ENCODE measurements around the gene IST1. TPM values are rescaled to one million over a fixed set of nuclear protein-coding genes. Genes with fewer than 3 reads are reported as not detected.
A peak's percentile ranks its signal among the peaks of the same experiment; 100 is the strongest.

Gene IST1
- total and polyA plus RNA-seq, 3 experiments from 2014 or later = 144 to 177 (median 172) TPM

- peaks cover 5% of the 10 kb centered on the region for H3K36me3 ChIP-seq (ENCODE audit: insufficient read depth, low read length)
- Mint-ChIP-seq H3K9me3 (no peaks in the 10 kb centered on the region), H3K27ac (peak overlapping the region in 2 of 8 donors; percentile 43 to 66), H3K36me3 (peaks cover 0 to 50% (median 6%) of the 10 kb centered on the region in 3 donors), H3K4me3 (peak overlapping the region in 3 of 7 donors; percentile 20 to 45 (median 44)), H3K4me1 (peaks cover 75 to 91% (median 88%) of the 10 kb centered on the region in 3 donors), H3K27me3 (no peaks in the 10 kb centered on the region)
- H3K27ac ChIP-seq (ENCODE audit: low read depth, low read length) = no peak overlapping the region
- ChIA-PET CTCF (interaction anchor here (0.8 kb wide), 1 partner anchor 17 kb away, joined by 3 read pairs; no protein-coding TSS in a partner anchor), POLR2A (no interaction called here)
- H3K9me3 ChIP-seq (ENCODE audit: low read length) = no peaks in the 10 kb centered on the region
- H3K27me3 ChIP-seq (ENCODE audit: insufficient read depth, low read length, poor library complexity, severe bottlenecking) = no peaks in the 10 kb centered on the region
- no peak overlapping the region for H3K4me3 ChIP-seq (ENCODE audit: low read length)
- no peak for DNase-seq
- peaks cover 58% of the 10 kb centered on the region for H3K4me1 ChIP-seq (ENCODE audit: insufficient read depth, low read length)
These were observed 15.8 kb downstream of the IST1 start for GRCh38 chr16:71911121-71911520.

- Mint-ChIP-seq H3K36me3 (peaks cover 3 to 61% (median 10%) of the 10 kb centered on the region in 3 donors), H3K9me3 (no peaks in the 10 kb centered on the region), H3K27ac (peak overlapping the region in 5 of 8 donors; percentile 14 to 59 (median 37)), H3K4me1 (peaks cover 75 to 91% (median 90%) of the 10 kb centered on the region in 3 donors), H3K4me3 (peak overlapping the region in 2 of 7 donors; percentile 14 to 45), H3K27me3 (no peaks in the 10 kb centered on the region)
- Histone ChIP-seq H3K27me3 (ENCODE audit: insufficient read depth, low read length, poor library complexity, severe bottlenecking) (no peaks in the 10 kb centered on the region), H3K27ac (ENCODE audit: low read depth, low read length) (no peak overlapping the region), H3K36me3 (ENCODE audit: insufficient read depth, low read length) (peaks cover 16% of the 10 kb centered on the region), H3K4me3 (ENCODE audit: low read length) (no peak overlapping the region), H3K9me3 (ENCODE audit: low read length) (no peaks in the 10 kb centered on the region), H3K4me1 (ENCODE audit: insufficient read depth, low read length) (peaks cover 46% of the 10 kb centered on the region)
- DNase-seq = no peak
- ChIA-PET POLR2A (interaction anchor here (0.6 kb wide), 1 partner anchor 13 kb away, joined by 3 read pairs; no protein-coding TSS in a partner anchor), CTCF (no interaction called here)
These were observed 17.4 kb downstream of the IST1 start for GRCh38 chr16:71912534-71913275.

- peaks cover 35% of the 10 kb centered on the region for H3K4me1 ChIP-seq (ENCODE audit: insufficient read depth, low read length)
- peaks cover 31% of the 10 kb centered on the region for H3K36me3 ChIP-seq (ENCODE audit: insufficient read depth, low read length)
- POLR2A ChIA-PET = no interaction called here
- Mint-ChIP-seq H3K4me3 (peak overlapping the region in 2 of 7 donors; percentile 4 to 25), H3K4me1 (peaks cover 65 to 82% (median 79%) of the 10 kb centered on the region in 3 donors), H3K36me3 (peaks cover 21 to 67% (median 23%) of the 10 kb centered on the region in 3 donors), H3K9me3 (no peaks in the 10 kb centered on the region), H3K27ac (peak overlapping the region in 5 of 8 donors; percentile 18 to 70 (median 21)), H3K27me3 (no peaks in the 10 kb centered on the region)
- no peak for DNase-seq
- no peaks in the 10 kb centered on the region for H3K9me3 ChIP-seq (ENCODE audit: low read length)
- H3K27me3 ChIP-seq (ENCODE audit: insufficient read depth, low read length, poor library complexity, severe bottlenecking) = no peaks in the 10 kb centered on the region
- CTCF ChIA-PET = no interaction called here
- no peak overlapping the region for H3K4me3 ChIP-seq (ENCODE audit: low read length)
- H3K27ac ChIP-seq (ENCODE audit: low read depth, low read length) = no peak overlapping the region
These were observed 19.5 kb downstream of the IST1 start for GRCh38 chr16:71914802-71915201.

- peak overlapping the region in 6 of 8 donors; percentile 16 to 74 (median 45) for H3K27ac Mint-ChIP-seq
- peaks cover 36% of the 10 kb centered on the region for H3K36me3 ChIP-seq (ENCODE audit: insufficient read depth, low read length)
- DNase-seq = no peak
These were observed 20.0 kb downstream of the IST1 start for GRCh38 chr16:71915350-71915749.

GRCh38 chr16:71916397-71916920 is 21.1 kb downstream of the IST1 start:
- no peak overlapping the region for H3K4me3 ChIP-seq (ENCODE audit: low read length)
- H3K36me3 Mint-ChIP-seq = peaks cover 21 to 81% (median 33%) of the 10 kb centered on the region in 3 donors
- DNase-seq = no peak
- ChIA-PET POLR2A (interaction anchor here (0.7 kb wide), 1 partner anchor 236 kb away, joined by 3 read pairs; no protein-coding TSS in a partner anchor), CTCF (interaction anchor here (1.6 kb wide), 1 partner anchor 45 kb away, joined by 4 read pairs; no protein-coding TSS in a partner anchor)
- H3K9me3 Mint-ChIP-seq = no peaks in the 10 kb centered on the region
- H3K27ac ChIP-seq (ENCODE audit: low read depth, low read length) = no peak overlapping the region
- H3K4me3 Mint-ChIP-seq = no peak overlapping the region
- H3K27me3 Mint-ChIP-seq = no peaks in the 10 kb centered on the region
- H3K36me3 ChIP-seq (ENCODE audit: insufficient read depth, low read length) = peaks cover 47% of the 10 kb centered on the region
- no peaks in the 10 kb centered on the region for H3K27me3 ChIP-seq (ENCODE audit: insufficient read depth, low read length, poor library complexity, severe bottlenecking)
- H3K27ac Mint-ChIP-seq = peak overlapping the region in 2 of 8 donors; percentile 10 to 64
- no peaks in the 10 kb centered on the region for H3K9me3 ChIP-seq (ENCODE audit: low read length)
- peaks cover 22% of the 10 kb centered on the region for H3K4me1 ChIP-seq (ENCODE audit: insufficient read depth, low read length)
- H3K4me1 Mint-ChIP-seq = peaks cover 53 to 69% (median 68%) of the 10 kb centered on the region in 3 donors

More at GRCh38 chr16:71915350-71915749, 20.0 kb downstream of the IST1 start:
- Mint-ChIP-seq H3K4me3 (peak overlapping the region in 2 of 7 donors; percentile 12 to 17), H3K27me3 (no peaks in the 10 kb centered on the region), H3K9me3 (no peaks in the 10 kb centered on the region), H3K36me3 (peaks cover 21 to 72% (median 27%) of the 10 kb centered on the region in 3 donors), H3K4me1 (peaks cover 61 to 79% (median 78%) of the 10 kb centered on the region in 3 donors)
- no peak overlapping the region for H3K27ac ChIP-seq (ENCODE audit: low read depth, low read length)
- H3K27me3 ChIP-seq (ENCODE audit: insufficient read depth, low read length, poor library complexity, severe bottlenecking) = no peaks in the 10 kb centered on the region
- ChIA-PET CTCF (interaction anchor here (1.6 kb wide), 1 partner anchor 46 kb away, joined by 4 read pairs; no protein-coding TSS in a partner anchor), POLR2A (no interaction called here)
- no peak overlapping the region for H3K4me3 ChIP-seq (ENCODE audit: low read length)
- H3K4me1 ChIP-seq (ENCODE audit: insufficient read depth, low read length) = peaks cover 31% of the 10 kb centered on the region
- no peaks in the 10 kb centered on the region for H3K9me3 ChIP-seq (ENCODE audit: low read length)

- DNase-seq = no peak
- Histone ChIP-seq H3K4me3 (ENCODE audit: low read length) (no peak overlapping the region), H3K36me3 (ENCODE audit: insufficient read depth, low read length) (peaks cover 60% of the 10 kb centered on the region), H3K9me3 (ENCODE audit: low read length) (no peaks in the 10 kb centered on the region), H3K27me3 (ENCODE audit: insufficient read depth, low read length, poor library complexity, severe bottlenecking) (no peaks in the 10 kb centered on the region), H3K27ac (ENCODE audit: low read depth, low read length) (no peak overlapping the region), H3K4me1 (ENCODE audit: insufficient read depth, low read length) (peaks cover 19% of the 10 kb centered on the region)
- H3K4me3 Mint-ChIP-seq = no peak overlapping the region
- H3K27ac Mint-ChIP-seq = no peak overlapping the region
- POLR2A ChIA-PET = no interaction called here
- peaks cover 43 to 56% (median 56%) of the 10 kb centered on the region in 3 donors for H3K4me1 Mint-ChIP-seq
- no peaks in the 10 kb centered on the region for H3K27me3 Mint-ChIP-seq
- CTCF ChIA-PET = interaction anchor here (0.9 to 1.2 kb wide), 2 partner anchors 36 to 44 kb away, joined by 3 to 4 read pairs; no protein-coding TSS in a partner anchor
- peaks cover 24 to 85% (median 37%) of the 10 kb centered on the region in 3 donors for H3K36me3 Mint-ChIP-seq
- H3K9me3 Mint-ChIP-seq = no peaks in the 10 kb centered on the region
These were observed 22.6 kb downstream of the IST1 start for GRCh38 chr16:71917900-71918299.

GRCh38 chr16:71919035-71919434 is 23.7 kb downstream of the IST1 start:
- H3K27me3 ChIP-seq (ENCODE audit: insufficient read depth, low read length, poor library complexity, severe bottlenecking) = no peaks in the 10 kb centered on the region
- H3K4me3 ChIP-seq (ENCODE audit: low read length) = no peak overlapping the region
- Mint-ChIP-seq H3K4me3 (no peak overlapping the region), H3K9me3 (no peaks in the 10 kb centered on the region), H3K36me3 (peaks cover 24 to 92% (median 43%) of the 10 kb centered on the region in 3 donors), H3K27me3 (no peaks in the 10 kb centered on the region), H3K27ac (peak overlapping the region in 2 of 8 donors; percentile 12 to 88), H3K4me1 (peaks cover 35 to 52% (median 48%) of the 10 kb centered on the region in 3 donors)
- POLR2A ChIA-PET = no interaction called here
- H3K27ac ChIP-seq (ENCODE audit: low read depth, low read length) = no peak overlapping the region
- no peak for DNase-seq
- H3K4me1 ChIP-seq (ENCODE audit: insufficient read depth, low read length) = peaks cover 13% of the 10 kb centered on the region
- peaks cover 70% of the 10 kb centered on the region for H3K36me3 ChIP-seq (ENCODE audit: insufficient read depth, low read length)
- CTCF ChIA-PET = no interaction called here
- no peaks in the 10 kb centered on the region for H3K9me3 ChIP-seq (ENCODE audit: low read length)

- ChIA-PET CTCF (no interaction called here), POLR2A (no interaction called here)
- H3K27me3 Mint-ChIP-seq = no peaks in the 10 kb centered on the region
- Histone ChIP-seq H3K27me3 (ENCODE audit: insufficient read depth, low read length, poor library complexity, severe bottlenecking) (no peaks in the 10 kb centered on the region), H3K4me3 (ENCODE audit: low read length) (no peak overlapping the region), H3K27ac (ENCODE audit: low read depth, low read length) (no peak overlapping the region), H3K4me1 (ENCODE audit: insufficient read depth, low read length) (peaks cover 4% of the 10 kb centered on the region), H3K36me3 (ENCODE audit: insufficient read depth, low read length) (peaks cover 73% of the 10 kb centered on the region), H3K9me3 (ENCODE audit: low read length) (no peaks in the 10 kb centered on the region)
- H3K9me3 Mint-ChIP-seq = no peaks in the 10 kb centered on the region
- DNase-seq = no peak
- peaks cover 20 to 38% (median 34%) of the 10 kb centered on the region in 3 donors for H3K4me1 Mint-ChIP-seq
- peak overlapping the region in 3 of 8 donors; percentile 46 to 66 (median 48) for H3K27ac Mint-ChIP-seq
- peaks cover 24 to 94% (median 43%) of the 10 kb centered on the region in 3 donors for H3K36me3 Mint-ChIP-seq
- no peak overlapping the region for H3K4me3 Mint-ChIP-seq
These were observed 25.3 kb downstream of the IST1 start for GRCh38 chr16:71920658-71921057.

Data from CD8-positive, alpha-beta memory T cell (primary cell).